HUES6 (cell line): ENCODE results near the gene CTNND2.

Experiments
- H3K27ac ChIP-seq: 2 replicates; pipeline ENCODE4 v1.7.0; 2013; ENCODE audit warnings: low read depth, mild to moderate bottlenecking, low read length, inconsistent platforms
- H3K27me3 ChIP-seq: 2 replicates; pipeline ENCODE4 v1.6.1; 2013; ENCODE audit warnings: low read length; ENCODE audit not compliant: control insufficient read depth, insufficient read depth
- H3K36me3 ChIP-seq: 2 replicates; pipeline ENCODE4 v1.6.1; 2013; ENCODE audit warnings: low read length; ENCODE audit not compliant: control insufficient read depth, insufficient read depth
- H3K4me1 ChIP-seq: 2 replicates; pipeline ENCODE4 v1.6.1; 2013; ENCODE audit warnings: low read length; ENCODE audit not compliant: control insufficient read depth, insufficient read depth
- H3K4me3 ChIP-seq: 2 replicates; pipeline ENCODE4 v1.5.1; 2013; ENCODE audit warnings: low read depth, low read length
- H3K9ac ChIP-seq: one replicate; pipeline ENCODE4 v1.6.1; 2013; ENCODE audit warnings: mild to moderate bottlenecking, low read length
- H3K9me3 ChIP-seq: 2 replicates; pipeline ENCODE4 v1.6.1; 2013; ENCODE audit warnings: low read depth, low read length; ENCODE audit not compliant: control insufficient read depth, insufficient read depth

The CTNND2 gene

DNA sequence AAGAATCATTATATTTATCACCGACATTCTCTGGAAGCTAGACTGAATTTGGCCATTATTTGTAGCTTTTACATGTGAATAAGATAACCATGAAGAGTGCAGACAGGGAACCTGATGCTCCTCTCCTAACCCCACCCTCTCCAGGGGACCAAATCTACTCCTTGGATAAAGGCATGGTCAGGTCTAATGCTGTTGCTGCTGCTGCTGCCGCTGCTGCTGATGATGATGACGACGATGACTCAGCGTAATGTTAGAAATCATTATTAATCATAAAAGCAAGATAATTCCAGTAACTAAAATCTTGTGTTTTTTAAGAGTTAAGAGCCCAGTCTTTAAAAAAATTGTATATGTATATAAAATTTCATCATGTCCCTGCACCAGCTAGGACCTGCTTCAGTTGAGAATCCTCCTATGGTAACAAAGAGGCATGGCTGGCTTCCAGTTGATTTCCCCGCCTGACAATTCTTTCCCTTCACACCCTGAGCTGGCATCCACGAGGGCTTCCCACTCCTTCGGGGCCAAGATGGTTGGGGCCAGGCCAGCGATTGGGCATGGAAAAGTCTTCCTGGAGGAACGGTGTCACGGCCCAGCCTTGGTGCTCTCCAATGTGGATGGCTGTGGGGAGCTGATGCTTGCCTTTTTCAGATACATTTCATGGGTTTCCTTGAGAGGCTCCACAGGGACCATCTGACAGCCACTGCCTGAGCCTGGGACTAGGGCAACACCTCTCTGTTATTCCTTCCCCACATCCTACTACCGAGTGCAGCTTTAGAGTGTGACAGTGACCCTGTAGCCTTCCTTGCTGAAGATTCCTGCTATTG lies 400.0 kb downstream of the CTNND2 start:
- Histone ChIP-seq H3K9me3 (no peaks in the 10 kb centered on the region), H3K9ac (no peak overlapping the region), H3K4me3 (no peak overlapping the region), H3K36me3 (no peaks in the 10 kb centered on the region), H3K27ac (no peak overlapping the region), H3K27me3 (no peaks in the 10 kb centered on the region), H3K4me1 (peaks cover 8% of the 10 kb centered on the region; the same call in 1 of the 2 replicates)

DNA sequence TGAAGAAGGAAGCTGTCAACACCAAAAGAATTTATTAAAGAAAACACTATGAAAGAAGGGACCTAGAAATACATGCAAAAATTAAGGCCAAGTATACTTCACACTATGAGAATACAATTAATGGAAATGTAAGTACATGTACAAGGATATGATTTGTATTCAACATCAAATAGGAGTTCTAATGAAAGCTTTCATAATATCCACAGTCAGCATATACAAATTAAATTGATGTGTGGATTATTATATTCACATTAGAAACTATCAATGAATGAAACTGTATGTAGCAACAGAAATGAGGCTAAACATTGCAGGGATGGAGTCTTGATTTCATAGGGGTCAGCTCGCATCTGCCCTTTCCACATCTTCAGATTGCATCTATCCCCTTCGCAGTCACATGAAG lies 401.5 kb downstream of the CTNND2 start:
- H3K27ac ChIP-seq = no peak overlapping the region
- H3K9me3 ChIP-seq = no peaks in the 10 kb centered on the region
- peaks cover 8% of the 10 kb centered on the region; the same call in 1 of the 2 replicates for H3K4me1 ChIP-seq
- no peak overlapping the region for H3K4me3 ChIP-seq
- H3K27me3 ChIP-seq = no peaks in the 10 kb centered on the region
- no peak overlapping the region for H3K9ac ChIP-seq
- H3K36me3 ChIP-seq = no peaks in the 10 kb centered on the region

DNA sequence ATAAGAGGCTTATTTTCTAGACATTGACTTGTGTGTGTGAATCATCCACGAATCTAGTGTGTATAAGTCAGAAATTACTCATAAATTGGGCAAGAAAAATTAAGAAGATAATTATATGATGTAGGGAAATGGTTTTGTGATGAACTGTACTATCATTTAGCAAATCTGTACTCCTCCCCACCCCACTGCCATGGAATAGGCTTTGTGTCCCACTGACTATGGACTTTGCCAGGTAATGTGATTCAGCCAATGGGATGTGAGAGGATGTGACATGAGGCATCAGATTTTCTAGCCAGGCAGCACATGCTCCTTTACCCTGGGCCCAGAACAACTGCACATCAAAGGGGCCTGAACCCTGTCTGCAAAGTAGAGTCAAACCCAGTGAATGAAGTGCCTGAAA lies 406.6 kb downstream of the CTNND2 start:
- H3K27ac ChIP-seq = no peak overlapping the region
- no peak overlapping the region for H3K9ac ChIP-seq
- H3K36me3 ChIP-seq = no peaks in the 10 kb centered on the region
- no peaks in the 10 kb centered on the region for H3K4me1 ChIP-seq
- no peaks in the 10 kb centered on the region for H3K27me3 ChIP-seq
- no peak overlapping the region for H3K4me3 ChIP-seq
- H3K9me3 ChIP-seq = no peaks in the 10 kb centered on the region

DNA sequence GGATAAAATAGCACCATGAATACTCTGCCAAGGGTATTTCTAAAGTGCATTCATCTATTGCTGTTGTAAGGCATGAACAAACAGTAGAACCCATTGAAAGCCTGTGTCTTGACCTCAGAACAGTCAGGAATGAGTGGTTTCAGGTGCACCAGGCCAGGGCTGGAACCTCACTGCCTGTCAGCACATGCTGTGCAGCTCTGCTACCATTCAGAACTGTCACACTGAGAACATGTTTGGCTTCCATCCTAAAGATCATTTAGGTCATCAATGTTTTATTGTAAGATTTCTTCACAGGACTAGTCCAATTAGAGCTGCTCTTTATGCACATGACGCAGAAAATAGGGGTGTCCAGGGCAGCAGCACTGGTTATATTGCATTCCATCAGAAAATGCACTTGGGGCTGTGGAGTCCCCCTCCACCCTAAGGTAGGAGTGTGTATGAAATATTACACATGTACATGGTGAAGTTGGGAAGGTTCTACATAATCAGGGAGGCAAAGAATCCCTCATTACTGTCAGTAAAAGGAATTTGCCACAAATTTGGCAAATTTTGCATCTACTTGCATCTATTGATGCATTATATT lies 408.0 kb downstream of the CTNND2 start:
- no peaks in the 10 kb centered on the region for H3K36me3 ChIP-seq
- H3K4me1 ChIP-seq = 0 out of 2 replicates have a peak, but pooled peaks cover 5% of the 10 kb centered on the region
- no peak overlapping the region for H3K9ac ChIP-seq
- H3K27ac ChIP-seq = no peak overlapping the region
- H3K9me3 ChIP-seq = no peaks in the 10 kb centered on the region
- no peak overlapping the region for H3K4me3 ChIP-seq
- H3K27me3 ChIP-seq = no peaks in the 10 kb centered on the region

DNA sequence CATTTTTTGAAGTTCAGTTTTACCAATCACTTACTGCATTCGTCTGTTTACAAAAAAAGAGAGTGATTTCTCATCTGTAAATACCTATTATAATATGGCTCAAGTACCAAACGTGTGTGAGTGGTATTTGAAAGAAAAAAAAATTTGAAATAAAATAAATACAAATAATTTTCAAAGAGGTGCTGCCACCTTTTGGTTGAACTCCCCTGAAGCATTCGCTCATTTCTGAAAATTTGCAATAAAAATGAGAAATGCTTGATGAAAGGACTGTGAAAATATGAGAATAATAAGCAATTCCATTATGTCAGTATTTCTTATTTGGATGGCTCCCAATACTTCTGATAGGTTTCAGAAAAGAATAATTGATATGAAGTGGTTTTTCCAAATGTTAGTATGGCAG lies 409.9 kb downstream of the CTNND2 start:
- Histone ChIP-seq H3K4me1 (0 out of 2 replicates have a peak, but pooled peaks cover 6% of the 10 kb centered on the region), H3K27ac (no peak overlapping the region), H3K36me3 (no peaks in the 10 kb centered on the region), H3K9ac (no peak overlapping the region), H3K9me3 (no peaks in the 10 kb centered on the region), H3K4me3 (no peak overlapping the region), H3K27me3 (no peaks in the 10 kb centered on the region)

DNA sequence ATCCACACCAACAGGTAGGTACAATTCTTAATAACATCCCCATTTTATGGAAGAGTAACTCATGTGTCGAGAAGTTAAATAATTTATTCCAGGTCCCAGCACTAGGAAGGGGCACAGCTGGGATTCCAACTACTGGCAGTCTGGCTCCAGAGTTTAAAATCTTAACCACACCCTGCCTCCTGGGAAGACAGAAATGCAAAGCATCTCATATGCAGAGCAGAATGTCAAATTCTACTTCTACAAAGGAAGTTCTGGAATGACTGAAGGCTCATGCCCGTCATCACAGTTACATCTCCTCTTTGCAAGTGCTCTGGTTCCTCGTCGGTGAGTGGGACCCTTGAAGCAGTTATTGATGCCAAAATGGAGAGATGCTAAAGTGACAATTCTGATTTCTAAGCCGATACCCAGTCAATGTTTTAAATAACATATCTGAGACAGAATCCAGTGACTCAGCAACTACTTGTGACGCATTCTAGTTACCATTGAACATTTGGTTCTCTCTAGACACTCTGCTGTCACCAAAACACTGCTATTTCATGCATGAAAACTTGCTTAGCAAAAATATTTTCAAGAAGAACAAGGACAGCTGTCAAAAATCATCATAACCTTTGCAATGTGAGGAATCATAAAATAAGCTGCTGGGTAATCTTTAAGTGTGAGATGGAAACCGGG lies 412.7 kb downstream of the CTNND2 start:
- Histone ChIP-seq H3K27me3 (no peaks in the 10 kb centered on the region), H3K9me3 (no peaks in the 10 kb centered on the region), H3K4me1 (0 out of 2 replicates have a peak, but pooled peaks cover 6% of the 10 kb centered on the region), H3K36me3 (no peaks in the 10 kb centered on the region), H3K4me3 (no peak overlapping the region), H3K27ac (no peak overlapping the region), H3K9ac (no peak overlapping the region)

DNA sequence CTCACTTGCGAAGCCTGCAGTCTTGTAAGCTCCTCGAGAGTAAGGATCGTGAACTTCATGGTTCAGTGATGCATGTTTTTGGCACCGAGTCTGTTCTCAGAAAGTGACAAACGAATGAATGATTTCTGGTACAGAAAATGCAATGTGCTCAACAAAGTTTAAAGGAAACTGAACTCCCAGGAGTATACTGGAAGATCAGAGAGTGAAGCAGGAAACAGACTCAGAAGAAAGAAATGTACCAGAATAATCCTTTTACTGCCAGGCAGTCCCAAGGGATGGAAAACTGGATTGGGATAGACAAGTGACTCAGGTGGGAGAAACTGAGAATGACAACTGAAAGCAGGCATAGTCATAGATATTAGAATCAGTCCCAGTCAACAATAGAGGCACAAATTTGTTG lies 420.6 kb downstream of the CTNND2 start:
- Histone ChIP-seq H3K9ac (no peak overlapping the region), H3K9me3 (no peaks in the 10 kb centered on the region), H3K27me3 (no peaks in the 10 kb centered on the region; the same call in 1 of the 2 replicates), H3K36me3 (no peaks in the 10 kb centered on the region), H3K4me3 (no peak overlapping the region), H3K27ac (no peak overlapping the region), H3K4me1 (no peaks in the 10 kb centered on the region)

DNA sequence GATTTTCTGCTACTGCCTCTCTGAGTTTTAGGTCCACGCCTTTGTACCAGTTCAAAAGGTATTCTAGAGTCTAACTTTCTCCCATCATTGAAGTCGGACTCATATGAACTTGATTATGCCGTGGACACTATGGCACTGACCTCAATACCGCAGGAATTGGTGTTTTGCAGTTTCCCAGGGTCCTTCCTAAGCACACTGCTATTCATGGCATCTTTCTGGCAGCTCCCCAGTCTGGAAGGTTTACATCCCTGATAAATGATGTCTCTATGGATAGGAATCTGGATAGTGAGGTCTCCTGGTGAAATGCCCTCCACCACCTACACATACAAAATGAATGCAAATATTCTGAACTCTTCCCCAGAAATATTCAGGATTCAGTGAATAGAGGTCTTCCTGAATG lies 422.2 kb downstream of the CTNND2 start:
- H3K9me3 ChIP-seq = no peaks in the 10 kb centered on the region
- H3K27ac ChIP-seq = no peak overlapping the region

DNA sequence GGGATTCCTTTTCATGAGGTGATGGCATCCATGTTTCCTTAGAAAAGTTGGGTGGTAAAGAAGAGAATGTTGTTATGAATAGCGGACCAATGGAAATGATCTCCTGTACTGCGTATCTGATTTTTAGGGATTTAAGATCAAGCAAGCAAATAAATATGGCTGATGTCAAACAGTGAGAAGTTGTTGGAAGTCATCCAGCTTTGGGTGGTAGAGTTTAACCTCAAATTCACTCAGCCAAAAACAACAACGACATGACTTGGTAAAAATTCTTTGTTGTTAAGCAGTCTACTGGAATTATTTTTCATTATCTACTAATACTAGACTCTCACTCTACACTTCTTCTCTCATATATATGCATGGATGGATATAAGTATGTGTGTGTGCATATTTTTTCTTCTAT lies 426.5 kb downstream of the CTNND2 start:
- Histone ChIP-seq H3K36me3 (no peaks in the 10 kb centered on the region), H3K27me3 (no peaks in the 10 kb centered on the region; the same call in 1 of the 2 replicates), H3K4me1 (no peaks in the 10 kb centered on the region), H3K4me3 (no peak overlapping the region), H3K9ac (no peak overlapping the region), H3K27ac (no peak overlapping the region), H3K9me3 (no peaks in the 10 kb centered on the region)

More for the DNA sequence above, 422.2 kb downstream of the CTNND2 start:
- no peaks in the 10 kb centered on the region for H3K36me3 ChIP-seq
- H3K27me3 ChIP-seq = no peaks in the 10 kb centered on the region; the same call in 1 of the 2 replicates
- no peak overlapping the region for H3K4me3 ChIP-seq
- H3K4me1 ChIP-seq = no peaks in the 10 kb centered on the region
- no peak overlapping the region for H3K9ac ChIP-seq

DNA sequence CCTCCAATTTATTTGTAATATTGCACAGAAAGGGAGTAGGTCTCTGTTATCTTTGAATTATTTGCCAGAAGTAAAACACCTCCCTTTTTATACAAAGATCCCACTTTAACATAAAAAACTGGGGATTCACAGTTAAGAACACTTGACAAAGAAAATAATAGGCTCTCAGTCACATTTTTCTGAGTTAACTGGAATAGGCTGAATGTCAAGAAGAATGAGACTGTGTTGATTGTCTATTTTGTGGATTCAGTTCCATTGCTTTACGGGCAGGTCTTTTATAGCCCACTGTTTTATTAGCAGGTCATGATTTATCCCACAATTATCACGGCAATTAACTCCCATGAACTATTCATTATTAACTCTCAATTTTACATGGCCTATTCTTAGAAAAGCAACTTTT lies 427.4 kb downstream of the CTNND2 start:
- Histone ChIP-seq H3K9ac (no peak overlapping the region), H3K27me3 (no peaks in the 10 kb centered on the region), H3K4me1 (no peaks in the 10 kb centered on the region), H3K36me3 (no peaks in the 10 kb centered on the region), H3K9me3 (no peaks in the 10 kb centered on the region), H3K4me3 (no peak overlapping the region), H3K27ac (no peak overlapping the region)
